Endodermal cell (in vitro differentiated cells): ENCODE measurements around the gene BMP7. TPM values are rescaled to one million over a fixed set of nuclear protein-coding genes. Genes with fewer than 3 reads are reported as not detected.

Experiments
- DNase-seq: peaks from one replicate; pipeline ENCODE4 v3.0.0-alpha.2; 2017
- H3K27ac ChIP-seq: 2 replicates; pipeline ENCODE4 v1.5.1; 2013; ENCODE audit warnings: mild to moderate bottlenecking, low read depth, low read length, moderate library complexity
- H3K27me3 ChIP-seq: 2 replicates; pipeline ENCODE4 v1.6.1; 2013; ENCODE audit warnings: mild to moderate bottlenecking, low read length, moderate library complexity; ENCODE audit not compliant: insufficient read depth, control insufficient read depth, poor library complexity, severe bottlenecking
- H3K36me3 ChIP-seq: 2 replicates; pipeline ENCODE4 v1.7.0; 2013; ENCODE audit warnings: mild to moderate bottlenecking, low read length, moderate library complexity; ENCODE audit not compliant: control insufficient read depth, insufficient read depth
- H3K4me1 ChIP-seq: one replicate; pipeline ENCODE4 v1.7.0; 2013; ENCODE audit warnings: low read length; ENCODE audit not compliant: control insufficient read depth, insufficient read depth
- H3K4me3 ChIP-seq: 2 replicates; pipeline ENCODE4 v1.5.1; 2013; ENCODE audit warnings: mild to moderate bottlenecking, low read length, moderate library complexity
- H3K9ac ChIP-seq: 2 replicates; pipeline ENCODE4 v1.6.1; 2013; ENCODE audit warnings: mild to moderate bottlenecking, low read length, moderate library complexity; ENCODE audit not compliant: poor library complexity, severe bottlenecking; ENCODE audit errors: extremely low read depth
- H3K9me3 ChIP-seq: 2 replicates; pipeline ENCODE4 v1.6.1; 2013; ENCODE audit warnings: mild to moderate bottlenecking, low read length, moderate library complexity; ENCODE audit not compliant: control insufficient read depth
- H3K27ac Mint-ChIP-seq: 2 replicates; pipeline ENCODE4 v1.8.0; 2020; ENCODE audit warnings: mixed read lengths
- H3K27me3 Mint-ChIP-seq: 2 replicates; pipeline ENCODE4 v1.8.0; 2021; ENCODE audit warnings: mild to moderate bottlenecking, mixed read lengths; ENCODE audit not compliant: insufficient read depth
- H3K36me3 Mint-ChIP-seq: 2 replicates; pipeline ENCODE4 v1.8.0; 2020; ENCODE audit warnings: low read depth, mixed read lengths
- H3K4me1 Mint-ChIP-seq: 2 replicates; pipeline ENCODE4 v1.8.0; 2020; ENCODE audit warnings: mixed read lengths
- H3K4me3 Mint-ChIP-seq: 2 replicates; pipeline ENCODE4 v1.8.0; 2020; ENCODE audit warnings: mild to moderate bottlenecking, moderate library complexity, mixed read lengths
- H3K9me3 Mint-ChIP-seq: 2 replicates; pipeline ENCODE4 v1.8.0; 2020; ENCODE audit warnings: mild to moderate bottlenecking, mixed read lengths
- WGBS, 2 experiments: methylation state at CpG; one replicate each; pipeline versions ENCODE4 v1.1.5 to v1.1.7; 2013; ENCODE audit warnings: missing lambda C conversion rate in 2 of 2, mixed read lengths in 1 of 2; ENCODE audit not compliant: insufficient coverage in 1 of 2, insufficient read length in 1 of 2; 5-methylcytosine and 5-hydroxymethylcytosine counted together
- total RNA-seq, 2 donors: library from RNA; stranded (reverse); fragmentation: NEBNext Ultra II Directional in 1 of 2; extraction: Animal tissue kit (Norgen Biotek cat#: 25700) in 1 of 2; gene quantifications; 2 replicates in 1 of 2; 3 replicates in 1 of 2; pipeline ENCODE4 v1.2.1, GENCODE V29; 2021
- TF ChIP-seq, protein P1 (sequence below): fragments of 200-600 bp; sonication (generic); conservative IDR thresholded peaks from 2 replicates; pipeline ENCODE4 v1.5.0; 2021; ENCODE audit warnings: antibody characterized with exemption, mild to moderate bottlenecking

Gene BMP7
- total RNA-seq, 2 donors from 2014 or later: 45.6 to 49.6 TPM

DNA sequence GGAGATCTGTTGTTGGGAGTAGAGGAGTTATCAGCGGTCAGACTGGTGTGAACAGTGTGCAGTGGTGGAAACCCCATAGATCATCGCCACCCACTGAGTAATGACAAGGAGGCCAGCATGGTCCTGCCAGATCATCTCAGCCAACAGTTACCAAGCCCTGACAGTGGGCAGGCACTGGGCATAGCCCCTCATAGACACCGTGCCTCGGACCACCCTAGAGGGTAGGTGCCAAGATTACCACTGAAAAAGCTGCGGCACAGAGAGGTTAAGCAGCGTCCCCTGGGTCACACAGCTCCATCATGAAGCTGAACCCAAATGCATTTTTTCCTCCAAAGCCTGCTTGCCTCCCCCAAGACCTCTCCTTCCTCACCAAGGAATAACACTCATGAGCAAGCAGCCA, 21.5 kb upstream of the BMP7 start:
- no peak overlapping the region for H3K4me3 ChIP-seq
- Mint-ChIP-seq H3K9me3 (no peaks in the 10 kb centered on the region), H3K36me3 (no peaks in the 10 kb centered on the region), H3K4me3 (no peak overlapping the region), H3K27me3 (peaks cover 17% of the 10 kb centered on the region), H3K27ac (no peak overlapping the region), H3K4me1 (peaks cover 11% of the 10 kb centered on the region)
- no peaks in the 10 kb centered on the region for H3K4me1 ChIP-seq
- no peaks in the 10 kb centered on the region for H3K9me3 ChIP-seq
- DNase-seq: no peak
- TF ChIP-seq, protein P1, sequence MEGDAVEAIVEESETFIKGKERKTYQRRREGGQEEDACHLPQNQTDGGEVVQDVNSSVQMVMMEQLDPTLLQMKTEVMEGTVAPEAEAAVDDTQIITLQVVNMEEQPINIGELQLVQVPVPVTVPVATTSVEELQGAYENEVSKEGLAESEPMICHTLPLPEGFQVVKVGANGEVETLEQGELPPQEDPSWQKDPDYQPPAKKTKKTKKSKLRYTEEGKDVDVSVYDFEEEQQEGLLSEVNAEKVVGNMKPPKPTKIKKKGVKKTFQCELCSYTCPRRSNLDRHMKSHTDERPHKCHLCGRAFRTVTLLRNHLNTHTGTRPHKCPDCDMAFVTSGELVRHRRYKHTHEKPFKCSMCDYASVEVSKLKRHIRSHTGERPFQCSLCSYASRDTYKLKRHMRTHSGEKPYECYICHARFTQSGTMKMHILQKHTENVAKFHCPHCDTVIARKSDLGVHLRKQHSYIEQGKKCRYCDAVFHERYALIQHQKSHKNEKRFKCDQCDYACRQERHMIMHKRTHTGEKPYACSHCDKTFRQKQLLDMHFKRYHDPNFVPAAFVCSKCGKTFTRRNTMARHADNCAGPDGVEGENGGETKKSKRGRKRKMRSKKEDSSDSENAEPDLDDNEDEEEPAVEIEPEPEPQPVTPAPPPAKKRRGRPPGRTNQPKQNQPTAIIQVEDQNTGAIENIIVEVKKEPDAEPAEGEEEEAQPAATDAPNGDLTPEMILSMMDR: no peak
- WGBS, 2 experiments: 88 to 93% methylated on average over 6 of the region's 6 CpGs
- H3K27me3 ChIP-seq: peaks cover 5% of the 10 kb centered on the region
- H3K27ac ChIP-seq: peak overlapping the region; percentile 87
- H3K36me3 ChIP-seq: no peaks in the 10 kb centered on the region
- no peak overlapping the region for H3K9ac ChIP-seq

DNA sequence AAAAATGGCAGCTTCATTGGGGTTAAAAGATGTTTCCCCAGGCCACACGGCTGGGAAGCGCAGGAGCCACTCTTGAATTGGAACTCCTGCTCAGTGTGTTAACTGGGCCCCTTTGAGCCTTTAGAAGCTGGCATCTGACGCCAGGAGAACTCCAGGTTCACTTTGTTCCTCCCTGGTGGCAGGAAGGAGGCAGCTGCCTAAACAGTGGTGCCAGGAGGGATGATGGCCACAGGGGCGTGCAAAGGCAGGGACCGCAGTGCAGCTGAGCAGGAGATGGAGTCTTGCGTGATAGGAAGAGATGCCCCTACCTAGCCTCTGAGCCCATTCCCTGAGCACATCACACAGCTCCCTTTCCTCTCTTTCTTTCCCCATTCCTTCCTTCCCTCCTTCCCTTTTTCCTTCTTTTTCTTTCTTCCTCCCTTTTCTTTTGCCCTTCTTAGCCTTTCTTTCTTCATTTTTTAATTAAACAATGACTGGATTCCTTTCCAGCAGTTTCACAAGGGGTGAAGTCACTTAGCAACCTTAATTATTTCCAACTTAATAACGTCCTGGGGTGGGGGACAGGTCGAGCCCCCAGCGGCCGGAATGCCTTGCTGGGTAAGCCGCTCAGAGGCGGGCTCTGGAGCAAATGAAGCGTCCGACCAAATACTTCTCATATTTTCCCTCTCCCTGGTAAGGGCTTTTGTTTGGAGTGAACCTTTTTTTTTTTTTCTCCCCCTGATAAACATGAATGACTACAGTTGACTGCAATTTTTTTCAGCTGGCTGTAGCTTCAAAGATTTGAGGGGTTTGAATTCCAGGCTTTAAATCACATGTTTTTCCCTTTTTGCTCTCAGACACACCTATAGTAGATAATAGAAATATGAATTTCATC, 20.8 kb upstream of the BMP7 start:
- TF ChIP-seq, protein P1: no peak
- no peak for DNase-seq
- no peaks in the 10 kb centered on the region for H3K9me3 ChIP-seq
- 71 to 89% methylated on average over 3 to 14 of the region's 14 CpGs for WGBS, 2 experiments
- H3K27me3 ChIP-seq: peaks cover 5% of the 10 kb centered on the region
- Mint-ChIP-seq H3K4me3 (no peak overlapping the region), H3K4me1 (peaks cover 11% of the 10 kb centered on the region), H3K36me3 (no peaks in the 10 kb centered on the region), H3K9me3 (no peaks in the 10 kb centered on the region), H3K27me3 (peaks cover 17% of the 10 kb centered on the region), H3K27ac (no peak overlapping the region)
- H3K4me3 ChIP-seq: no peak overlapping the region
- no peaks in the 10 kb centered on the region for H3K36me3 ChIP-seq
- H3K4me1 ChIP-seq: no peaks in the 10 kb centered on the region
- H3K9ac ChIP-seq: no peak overlapping the region
- peak overlapping the region; percentile 87 for H3K27ac ChIP-seq

DNA sequence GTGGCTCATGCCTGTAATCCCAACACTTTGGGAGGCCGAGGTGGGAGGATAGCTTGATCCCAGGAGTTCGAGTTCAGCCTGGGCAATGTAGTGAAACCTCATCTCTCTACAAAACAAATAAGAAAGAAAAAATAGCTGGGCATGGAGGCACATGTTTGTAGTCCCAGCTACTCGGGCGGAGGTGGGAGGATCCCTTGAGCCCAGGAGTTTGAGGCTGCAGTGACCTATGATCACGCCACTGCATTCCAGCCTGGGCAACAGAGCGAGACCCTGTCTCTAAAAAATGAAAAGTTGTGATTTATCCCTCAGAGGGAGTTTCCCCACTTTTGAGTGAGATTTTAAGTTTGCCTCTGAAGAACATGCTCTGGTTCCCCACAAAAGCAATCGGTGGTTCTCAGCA, 17.4 kb upstream of the BMP7 start:
- peaks cover 10% of the 10 kb centered on the region for H3K4me1 Mint-ChIP-seq
- no peak overlapping the region for H3K27ac Mint-ChIP-seq
- H3K9me3 ChIP-seq: no peaks in the 10 kb centered on the region
- H3K4me3 ChIP-seq: no peak overlapping the region
- no peak overlapping the region for H3K9ac ChIP-seq
- H3K36me3 Mint-ChIP-seq: no peaks in the 10 kb centered on the region
- H3K27me3 Mint-ChIP-seq: peaks cover 24% of the 10 kb centered on the region
- TF ChIP-seq, protein P1: no peak
- H3K9me3 Mint-ChIP-seq: no peaks in the 10 kb centered on the region
- no peaks in the 10 kb centered on the region for H3K27me3 ChIP-seq
- H3K27ac ChIP-seq: peak overlapping the region; percentile 98
- no peak overlapping the region for H3K4me3 Mint-ChIP-seq
- no peak for DNase-seq
- WGBS, 2 experiments: 90 to 92% methylated on average over 7 of the region's 7 CpGs
- no peaks in the 10 kb centered on the region for H3K4me1 ChIP-seq
- H3K36me3 ChIP-seq: no peaks in the 10 kb centered on the region
